Measurements from ENCODE around the gene LGR6.

DNA sequence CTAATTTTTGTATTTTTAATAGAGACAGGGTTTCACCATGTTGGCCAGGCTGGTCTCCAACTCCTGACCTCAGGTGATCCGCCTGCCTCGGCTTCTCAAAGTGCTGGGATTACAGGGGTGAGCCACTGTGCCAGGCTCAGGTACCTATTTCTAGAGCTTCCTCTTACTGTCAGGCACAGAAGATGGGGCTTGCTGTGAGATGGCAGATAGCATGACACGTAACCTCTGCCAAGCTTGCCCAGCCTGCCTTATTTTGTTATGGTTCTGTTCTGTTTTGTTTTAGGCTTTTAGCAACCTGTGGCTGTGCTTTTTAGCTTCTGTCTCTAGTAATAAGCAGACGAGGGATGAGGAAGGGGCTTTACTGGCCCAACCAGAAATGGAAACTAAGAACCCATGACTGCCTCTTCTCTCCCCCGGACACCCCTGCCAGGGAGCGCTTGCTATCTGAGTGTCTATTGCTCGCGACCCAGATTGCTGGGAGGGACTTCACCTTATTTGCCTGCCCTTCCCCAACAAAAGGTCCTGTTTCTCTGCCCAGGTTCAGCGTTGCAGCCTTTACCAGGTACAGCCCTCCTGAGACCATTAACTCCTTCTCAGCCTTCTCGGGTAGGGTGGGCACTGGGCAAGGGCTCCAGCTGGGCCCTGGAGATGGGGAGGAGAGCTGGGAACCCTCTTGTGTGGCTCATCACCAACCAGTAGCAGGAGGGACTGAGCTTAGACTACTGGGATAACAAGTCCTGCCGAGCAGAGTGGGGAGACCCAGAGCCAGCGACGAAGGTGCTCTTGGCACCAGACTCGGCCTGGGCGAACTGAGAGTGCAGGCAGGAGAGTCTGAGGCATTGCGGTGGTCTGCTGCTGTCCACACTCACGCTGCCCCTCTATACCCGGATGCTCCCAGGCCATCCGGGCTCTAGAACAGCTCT, 13.5 kb upstream of the LGR6 start:
- TF ChIP-seq EZH2 (IDR thresholded peaks at IDR 0.05; ENCODE audit: low read depth, low read length, severe bottlenecking) (no peak), CTCF (IDR thresholded peaks at IDR 0.05; ENCODE audit: control extremely low read depth in 1 of 3, insufficient read depth in 1 of 3, low read depth in 1 of 3, low read length in 3 of 3) (no peak), SP2 (IDR thresholded peaks at IDR 0.05; ENCODE audit: low read length) (no peak), ASH2L (IDR thresholded peaks at IDR 0.05; ENCODE audit: low read length) (no peak), TBP (IDR thresholded peaks at IDR 0.05; ENCODE audit: low read depth, low read length) (no peak), SRF (IDR thresholded peaks at IDR 0.05; ENCODE audit: low read depth, low read length) (no peak), TEAD4 (IDR thresholded peaks at IDR 0.05; ENCODE audit: low read depth, low read length) (no peak), CHD2 (IDR thresholded peaks at IDR 0.05; ENCODE audit: low read length) (no peak), TAF1 (IDR thresholded peaks at IDR 0.05; ENCODE audit: low read depth, low read length) (no peak), POLR2AphosphoS5 (IDR thresholded peaks at IDR 0.05; ENCODE audit: low read depth, low read length) (no peak), RFX5 (IDR thresholded peaks at IDR 0.05; ENCODE audit: borderline replicate concordance, low read depth, low read length) (no peak), GABPA (IDR thresholded peaks at IDR 0.05; ENCODE audit: borderline replicate concordance, insufficient read depth, low read length) (no peak)
- TF ChIP-seq, protein P1, sequence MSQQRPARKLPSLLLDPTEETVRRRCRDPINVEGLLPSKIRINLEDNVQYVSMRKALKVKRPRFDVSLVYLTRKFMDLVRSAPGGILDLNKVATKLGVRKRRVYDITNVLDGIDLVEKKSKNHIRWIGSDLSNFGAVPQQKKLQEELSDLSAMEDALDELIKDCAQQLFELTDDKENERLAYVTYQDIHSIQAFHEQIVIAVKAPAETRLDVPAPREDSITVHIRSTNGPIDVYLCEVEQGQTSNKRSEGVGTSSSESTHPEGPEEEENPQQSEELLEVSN (IDR thresholded peaks at IDR 0.05), result no peak
